Activated CD8-positive, alpha-beta memory T cell treated with anti-CD3 and anti-CD28 coated beads for 1 hour (primary cell): Measurements from ENCODE around the gene WASF2.
"Not testable (repeated sequence)": the region's sequence is repeated elsewhere in the genome, so short reads cannot be mapped to it uniquely, and the experiment has no call there.

Source experiments
- DNase-seq, 2 donors: peaks; one replicate each; pipeline ENCODE4 v3.0.0-alpha.2; 2020; ENCODE audit warnings: low read depth in 1 of 2; ENCODE audit errors: extremely low read depth in 1 of 2

The WASF2 gene

GRCh38 chr1:27423709-27424108 lies 66.3 kb downstream of the WASF2 start:
- no peak for DNase-seq

GRCh38 chr1:27418326-27419185 lies 71.4 kb downstream of the WASF2 start:
- no peak for DNase-seq

- no peak for DNase-seq
Measured at GRCh38 chr1:27417713-27418112, 72.3 kb downstream of the WASF2 start.

- no peak for DNase-seq
Measured at GRCh38 chr1:27416387-27417111, 73.4 kb downstream of the WASF2 start.

GRCh38 chr1:27414091-27414490 lies 75.9 kb downstream of the WASF2 start:
- DNase-seq, result no peak

- DNase-seq, result no peak
Measured at GRCh38 chr1:27413004-27413403, 77.0 kb downstream of the WASF2 start.

GRCh38 chr1:27412502-27412901 lies 77.5 kb downstream of the WASF2 start:
- no peak for DNase-seq

- DNase-seq, result no peak
Measured at GRCh38 chr1:27410709-27411108, 79.3 kb downstream of the WASF2 start.

- DNase-seq, result no peak
Measured at GRCh38 chr1:27409669-27410068, 80.3 kb downstream of the WASF2 start.

GRCh38 chr1:27408151-27408550 lies 81.8 kb downstream of the WASF2 start:
- DNase-seq, result no peak

- not testable (repeated sequence) for DNase-seq
Measured at GRCh38 chr1:27406791-27407190, 83.2 kb downstream of the WASF2 start.

GRCh38 chr1:27406362-27406680 lies 83.6 kb downstream of the WASF2 start:
- no peak for DNase-seq

GRCh38 chr1:27405598-27406361 lies 84.2 kb downstream of the WASF2 start:
- not testable (repeated sequence) for DNase-seq

GRCh38 chr1:27405074-27405473 lies 84.9 kb downstream of the WASF2 start:
- no peak for DNase-seq

GRCh38 chr1:27403931-27404330 lies 86.0 kb downstream of the WASF2 start:
- no peak for DNase-seq

GRCh38 chr1:27403065-27403726 lies 86.8 kb downstream of the WASF2 start:
- no peak for DNase-seq

- DNase-seq, result no peak
Measured at GRCh38 chr1:27402349-27402754, 87.6 kb downstream of the WASF2 start.

- no peak for DNase-seq
Measured at GRCh38 chr1:27400963-27401341, 89.0 kb downstream of the WASF2 start.

GRCh38 chr1:27400082-27400962 lies 89.6 kb downstream of the WASF2 start:
- DNase-seq, result no peak
